Stimulated activated CD8-positive, alpha-beta memory T cell treated with anti-CD3 and anti-CD28 coated beads, Interleukin-2, amount 100 ng/mL, for 1 hour (primary cell): ENCODE data around the gene GFI1.

Experiments
- DNase-seq, 2 donors: peaks; one replicate each; pipeline ENCODE4 v3.0.0-alpha.2; 2020; ENCODE audit warnings: low read depth in 2 of 2

The GFI1 gene

DNA sequence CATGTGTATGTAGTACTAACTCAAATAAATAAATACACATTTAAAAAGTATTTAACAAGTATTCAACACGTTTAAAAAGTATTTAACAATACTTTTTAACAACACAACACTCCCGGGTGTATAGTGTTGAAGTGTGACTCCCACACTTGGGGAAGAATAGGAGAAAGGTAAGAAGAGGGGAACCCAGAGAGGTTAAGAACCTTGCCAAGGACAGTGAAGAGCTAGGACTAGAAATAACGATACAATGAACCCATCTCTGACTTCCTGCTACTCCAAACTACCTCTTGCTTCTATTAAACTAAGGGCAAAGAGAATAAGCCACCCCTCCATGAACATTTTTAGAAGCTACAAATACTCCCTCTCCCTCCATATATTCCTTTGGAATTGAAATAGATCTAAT lies 1.7 kb upstream of the GFI1 start:
- DNase-seq: no peak

DNA sequence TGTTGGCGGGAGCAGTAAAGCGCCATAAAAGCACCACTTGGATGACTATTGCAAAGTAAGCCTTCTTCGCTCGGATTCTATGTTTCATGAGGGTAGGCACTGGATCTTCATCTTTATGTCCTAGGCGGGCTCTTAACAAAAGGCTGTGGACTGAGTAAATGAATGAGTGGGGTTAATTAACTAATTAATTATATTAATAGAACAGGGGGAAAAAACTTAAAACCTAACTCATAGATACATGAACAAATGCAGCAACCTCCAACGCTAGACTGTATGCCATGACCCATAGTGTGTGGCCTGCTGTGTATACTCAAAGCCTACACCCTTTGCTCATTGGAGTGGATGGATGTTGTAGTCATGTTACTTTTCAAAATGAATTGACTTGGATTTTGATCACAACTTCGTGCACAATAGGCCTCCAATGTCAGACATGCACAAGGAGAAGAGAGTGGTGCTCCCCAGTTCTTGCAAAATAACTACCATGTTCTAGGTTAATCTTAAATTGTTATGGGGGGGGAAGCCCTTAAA lies 417 bp upstream of the GFI1 start:
- DNase-seq: no peak

DNA sequence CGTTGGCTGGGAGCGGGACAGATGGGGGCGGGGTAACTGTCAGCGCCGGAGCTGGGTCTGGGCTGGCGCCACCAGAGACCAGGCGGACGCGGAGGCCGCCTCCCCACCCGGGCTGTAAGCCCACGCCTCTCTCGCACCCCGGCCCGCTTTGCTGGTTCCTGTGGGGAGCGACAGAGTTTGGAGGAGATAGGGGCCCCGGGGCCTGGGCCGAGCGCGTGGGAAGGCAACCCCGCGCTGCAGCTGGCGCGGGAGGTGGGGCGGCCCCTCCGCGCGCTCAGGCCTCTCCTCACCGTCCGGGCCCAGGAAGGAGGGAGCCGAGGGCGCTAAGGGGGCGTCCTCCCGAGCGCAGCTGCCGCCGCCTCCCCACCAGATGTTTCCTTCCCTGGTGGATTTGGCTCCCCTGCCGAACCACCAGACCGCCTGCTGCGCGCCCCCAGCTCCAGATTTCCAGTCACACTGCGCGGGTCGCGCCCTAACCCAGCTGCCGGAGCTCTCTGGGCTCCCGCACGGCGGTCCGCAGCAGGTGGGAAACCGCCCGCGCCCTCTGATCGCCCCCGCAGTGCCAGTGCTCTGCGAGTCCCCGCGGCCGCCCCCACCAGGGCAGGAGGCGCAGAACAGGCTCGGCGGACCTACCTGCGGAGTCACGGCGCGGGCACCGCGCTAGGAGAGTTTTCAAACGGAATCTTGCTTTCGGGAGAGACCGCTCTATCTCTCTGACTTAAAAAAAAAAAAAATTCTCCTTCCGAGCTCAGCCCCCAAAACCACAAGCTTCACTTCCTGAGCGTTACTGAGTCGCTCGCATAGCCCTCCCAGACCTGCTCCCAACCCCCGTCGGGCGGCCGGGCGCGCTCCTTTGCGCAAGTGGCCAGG lies 1.1 kb downstream of the GFI1 start:
- peak; percentile 68 to 69 for DNase-seq

DNA sequence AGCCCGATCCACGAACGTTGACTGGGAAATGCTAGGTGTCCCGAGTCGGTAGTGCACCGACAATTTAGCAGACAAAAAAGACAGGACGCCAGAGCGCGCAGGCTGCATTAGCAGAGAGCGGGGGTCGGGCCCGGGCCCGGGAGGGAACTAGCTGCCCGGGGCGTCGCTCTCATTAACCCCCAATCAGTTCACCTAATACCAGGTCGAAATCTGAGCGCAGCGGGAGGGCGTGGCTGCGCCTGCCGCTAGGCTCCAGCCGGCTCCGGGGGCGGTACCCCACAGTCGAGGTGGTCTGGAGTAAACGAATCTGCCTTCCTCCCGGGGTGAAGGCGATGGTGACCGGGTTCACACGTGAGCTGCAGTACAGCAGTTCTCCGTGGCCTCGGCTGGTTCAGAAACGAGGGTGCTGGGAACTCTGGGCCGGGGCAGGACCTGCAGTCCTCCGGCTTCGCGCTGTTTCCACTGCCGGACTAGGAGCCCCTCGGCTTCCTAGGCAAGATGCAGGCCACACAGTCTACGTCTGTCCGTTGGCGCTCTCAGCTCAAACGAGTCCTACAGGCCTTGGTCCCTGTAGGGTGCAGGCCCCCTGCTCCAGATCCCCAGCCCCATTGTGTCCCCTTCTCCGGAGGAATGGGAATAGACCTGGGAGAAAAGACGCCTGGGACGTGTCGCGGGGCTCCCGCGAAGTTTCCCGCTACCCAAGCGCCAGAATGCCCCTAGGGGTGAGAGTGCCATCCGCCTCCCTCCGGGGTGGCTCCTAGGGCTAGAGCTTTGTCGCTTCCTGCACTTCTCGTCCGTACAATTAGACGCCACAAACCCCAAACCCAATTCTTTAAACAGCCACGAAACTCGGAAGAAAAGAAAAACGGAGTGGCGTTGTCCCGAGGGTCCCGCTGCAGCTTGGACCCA lies 2.0 kb downstream of the GFI1 start:
- peak; percentile 44 to 53 for DNase-seq

DNA sequence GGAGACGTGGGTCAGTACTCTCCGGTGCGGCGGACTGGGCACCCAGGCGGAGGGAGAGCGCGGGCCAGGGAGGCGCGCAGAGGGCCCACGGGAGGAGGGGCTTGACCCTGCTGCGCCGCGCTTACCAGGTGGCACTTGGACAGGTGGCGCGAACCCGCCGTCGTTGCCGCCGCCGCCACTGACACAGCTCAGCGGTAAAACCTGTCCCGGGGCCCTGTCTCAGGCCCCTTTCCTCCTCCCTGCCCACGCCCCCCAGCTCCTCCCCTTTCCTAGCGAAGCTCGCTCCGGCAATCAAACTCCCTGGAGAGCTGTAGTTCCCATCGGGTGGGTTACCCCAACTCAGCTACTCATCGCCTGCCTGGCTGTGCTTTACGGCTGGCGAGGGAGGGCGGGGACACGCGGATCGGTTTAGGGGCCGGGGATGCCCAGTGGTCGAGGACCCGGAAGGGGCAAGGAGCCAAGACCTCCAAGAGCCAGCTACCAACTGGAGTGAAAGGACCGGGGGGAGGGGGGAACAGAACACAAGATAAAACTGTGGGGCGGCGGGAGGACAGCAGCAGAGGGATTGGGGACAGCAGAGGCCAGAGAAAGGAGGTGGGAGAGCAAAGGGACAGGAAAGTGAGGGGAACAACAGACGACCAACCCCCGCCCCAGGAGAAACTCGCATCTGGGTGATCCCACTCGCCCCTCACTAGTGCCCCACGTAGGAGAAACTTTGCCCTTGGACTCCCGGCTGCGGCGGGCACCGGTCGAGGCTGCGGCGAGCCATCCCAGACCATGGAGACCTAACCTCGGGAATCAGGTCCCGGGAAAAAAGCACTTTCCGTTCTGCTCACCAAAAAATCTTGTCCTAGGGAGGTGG lies 2.9 kb downstream of the GFI1 start:
- peak in 1 of 2 donors; percentile 15 for DNase-seq

DNA sequence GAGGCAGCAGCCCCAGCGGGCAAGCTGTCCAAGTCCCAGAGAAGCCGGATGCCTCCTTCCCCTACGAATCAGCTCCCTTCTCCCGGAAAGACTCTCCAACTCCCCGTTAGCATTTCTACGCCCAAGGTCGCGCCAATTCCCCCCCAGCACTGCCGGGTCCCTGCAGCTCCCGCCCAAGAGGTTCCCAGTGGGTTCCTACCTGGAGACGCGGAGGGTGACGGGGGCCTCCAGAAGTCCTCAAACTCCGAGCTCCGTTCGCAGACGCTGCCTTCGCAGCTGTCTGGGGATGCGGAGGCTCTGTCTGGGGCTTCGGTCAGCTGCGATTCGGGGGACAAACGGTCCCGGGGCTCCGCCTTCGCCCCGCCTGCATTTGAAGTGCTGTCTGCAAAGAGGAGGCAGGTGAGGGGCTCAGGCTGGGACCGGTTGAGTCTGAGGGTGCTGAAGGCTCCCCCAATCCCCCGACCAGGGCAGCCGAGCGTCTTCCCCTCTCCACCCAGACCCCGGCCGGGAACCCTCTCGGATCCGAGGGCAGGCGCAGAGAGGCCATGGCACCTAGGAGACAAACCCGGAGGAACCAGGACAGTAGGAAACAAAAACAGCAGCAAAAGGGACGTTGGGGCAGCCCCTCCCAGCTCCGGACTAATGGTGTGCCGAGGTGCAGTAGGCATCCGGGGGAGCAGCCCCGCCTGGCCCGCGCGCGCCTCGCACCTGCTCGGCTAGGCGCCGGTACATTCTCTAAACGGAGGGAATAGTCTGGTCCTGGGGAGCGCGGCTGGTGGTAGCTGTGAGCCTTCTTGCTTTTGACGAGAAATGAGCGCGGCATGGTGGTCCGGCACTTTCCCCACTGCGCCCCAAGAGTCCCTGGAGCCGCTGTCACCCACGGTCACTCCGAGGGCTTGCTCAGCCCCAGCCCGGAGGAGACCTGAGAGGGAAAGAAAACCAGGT lies 3.8 kb downstream of the GFI1 start:
- DNase-seq: peak in 1 of 2 donors; percentile 15

DNA sequence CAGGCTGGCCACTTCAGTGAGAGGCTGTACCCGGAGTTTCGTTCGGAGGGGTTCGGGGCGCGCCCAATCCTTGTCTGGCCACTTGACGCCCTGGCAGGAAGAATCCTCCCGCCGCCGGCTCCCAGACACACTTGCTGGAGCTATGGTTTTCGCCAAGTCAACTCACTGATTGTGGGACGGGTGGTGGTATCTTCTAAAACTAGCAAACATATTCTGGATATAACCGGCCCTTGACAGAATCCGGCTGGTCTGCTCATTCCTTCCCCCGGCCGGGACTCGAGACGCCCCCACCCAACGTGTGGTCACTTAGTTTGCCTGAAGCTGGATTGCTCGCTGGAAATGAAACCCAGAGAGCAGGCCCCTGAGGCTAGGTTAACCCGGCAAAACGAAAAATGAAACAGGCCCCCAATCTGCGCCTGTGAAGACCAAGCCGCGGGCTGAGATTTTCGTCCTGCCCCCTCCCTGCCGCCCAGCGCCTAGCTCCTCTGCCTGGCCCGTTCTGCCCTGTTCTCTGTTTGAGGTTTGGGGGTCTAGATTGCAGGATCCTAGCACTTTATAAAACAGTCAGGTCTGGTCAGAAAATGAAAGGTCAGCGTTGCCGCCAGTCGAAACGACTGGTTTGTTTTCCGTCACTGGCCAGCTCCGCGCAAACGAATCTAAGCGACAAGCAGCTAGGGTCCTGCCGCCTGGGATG lies 4.6 kb downstream of the GFI1 start:
- no peak for DNase-seq

DNA sequence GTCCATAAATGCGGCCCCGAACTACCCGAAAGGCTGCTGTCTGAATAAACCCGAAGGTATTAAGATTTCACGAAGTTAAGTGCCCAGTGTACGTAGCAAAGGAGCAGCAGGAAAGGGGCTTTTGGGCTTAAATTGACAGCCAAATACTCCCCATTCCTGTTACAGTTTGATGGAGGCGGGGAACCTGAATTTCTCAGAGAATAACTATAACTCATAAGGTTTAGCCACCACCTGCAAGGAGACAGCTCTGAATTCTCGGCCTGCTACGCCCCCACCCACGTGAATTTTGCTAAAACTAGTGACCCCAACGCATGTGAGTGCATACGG lies 5.2 kb downstream of the GFI1 start:
- DNase-seq: no peak

DNA sequence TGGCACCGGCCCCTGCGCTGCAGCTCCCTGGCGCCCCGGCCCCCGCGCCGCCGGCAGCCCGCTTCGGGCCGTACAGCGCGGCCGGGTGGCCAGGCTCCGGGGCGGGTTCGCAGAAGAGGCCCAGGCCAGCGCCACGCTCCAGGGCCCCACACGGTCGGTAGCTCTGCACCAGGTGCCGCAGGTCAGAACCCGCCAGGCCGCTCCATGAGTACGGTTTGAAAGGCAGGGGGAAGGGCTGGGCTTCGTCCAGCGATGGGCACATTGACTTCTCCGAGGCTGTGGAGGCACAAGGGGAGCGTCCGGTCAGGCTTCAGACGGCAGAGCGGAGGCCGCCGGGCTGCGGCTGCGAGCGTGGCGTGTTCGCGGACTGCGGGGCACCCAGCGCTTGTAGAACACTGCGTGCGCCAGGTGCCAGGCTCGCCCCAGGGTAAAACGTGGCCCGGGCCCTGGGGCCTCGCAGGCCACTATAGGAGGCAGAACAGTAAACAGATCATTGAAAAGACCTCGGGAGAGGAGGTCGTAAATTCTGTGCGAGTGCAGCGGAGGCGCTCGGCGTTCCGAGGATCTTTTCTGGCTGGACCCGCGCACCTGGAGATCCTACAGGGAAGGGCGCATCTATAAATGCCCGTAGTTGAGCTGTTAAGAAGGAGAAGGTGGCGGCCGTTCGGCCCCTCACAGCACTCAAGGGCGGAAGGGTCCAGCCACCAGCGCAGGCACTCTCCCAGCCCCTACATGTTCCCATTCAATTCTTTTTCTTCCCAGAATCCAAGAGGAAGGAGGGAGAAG lies 5.7 kb downstream of the GFI1 start:
- no peak for DNase-seq

DNA sequence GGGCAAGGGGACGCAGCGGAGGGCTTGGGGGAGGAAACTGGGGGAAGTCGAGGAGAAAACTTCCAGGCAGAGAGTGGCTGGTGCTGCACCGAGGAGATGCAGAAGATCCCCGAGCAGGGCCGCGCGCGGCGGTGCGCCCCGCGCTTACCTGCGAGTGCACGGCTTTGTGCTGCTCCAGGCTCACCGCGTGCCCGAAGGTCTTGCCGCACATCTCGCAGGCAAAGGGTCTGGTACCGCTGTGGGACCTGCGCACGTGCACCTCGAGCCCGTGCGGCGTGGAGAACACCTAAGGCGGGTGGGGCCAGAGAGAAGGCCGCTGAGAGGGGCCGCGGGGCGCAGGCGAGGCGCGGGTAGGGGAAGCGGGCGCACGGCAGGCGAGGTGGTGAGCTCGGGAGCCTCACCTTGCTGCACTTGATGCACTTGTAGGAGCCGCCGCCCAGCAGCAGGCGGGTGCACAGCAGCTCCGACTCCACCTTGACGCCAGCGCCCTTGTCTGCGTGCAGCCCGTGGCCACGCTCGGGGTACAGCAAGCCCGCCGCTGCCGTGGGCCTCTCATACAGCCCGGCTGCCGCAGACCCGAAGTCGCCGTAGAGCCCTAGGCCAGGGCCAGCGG lies 6.4 kb downstream of the GFI1 start:
- no peak for DNase-seq

DNA sequence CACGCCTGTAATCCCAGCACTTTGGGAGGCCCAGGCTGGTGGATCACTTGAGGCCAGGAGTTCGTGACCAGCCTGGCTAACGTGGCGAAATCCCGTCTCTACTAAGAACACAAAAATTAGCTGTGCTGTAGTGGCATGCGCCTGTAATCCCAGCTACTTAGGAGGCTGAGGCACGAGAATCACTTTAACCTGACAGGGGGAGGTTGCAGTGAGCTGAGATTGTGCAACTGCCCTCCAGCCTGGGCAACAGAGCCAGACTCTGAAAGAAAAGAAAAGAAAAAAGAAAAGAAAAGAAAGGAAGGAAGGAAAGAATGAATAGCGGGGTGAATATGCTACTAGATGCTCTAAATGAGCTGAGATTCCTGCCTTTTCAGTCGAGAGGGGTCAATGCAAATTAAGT lies 7.1 kb downstream of the GFI1 start:
- no peak for DNase-seq

DNA sequence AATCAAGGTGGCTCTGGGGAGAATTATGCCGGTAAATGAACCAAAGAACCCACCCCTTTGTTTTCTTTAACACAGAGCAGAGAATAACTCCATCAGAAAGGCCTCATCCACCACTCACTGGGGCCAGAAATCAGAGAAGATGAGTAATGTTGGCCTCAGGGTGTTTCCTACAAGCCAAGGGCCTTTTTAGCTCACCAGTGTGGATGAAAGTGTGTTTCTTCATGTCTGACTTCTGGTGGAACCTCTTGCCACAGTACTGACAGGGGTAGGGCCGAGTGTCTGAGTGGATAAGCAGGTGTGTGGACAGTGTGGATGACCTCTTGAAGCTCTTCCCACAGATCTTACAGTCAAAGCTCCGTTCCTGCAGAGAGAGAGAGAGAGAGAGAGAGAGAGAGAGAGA lies 8.3 kb downstream of the GFI1 start:
- DNase-seq: no peak

DNA sequence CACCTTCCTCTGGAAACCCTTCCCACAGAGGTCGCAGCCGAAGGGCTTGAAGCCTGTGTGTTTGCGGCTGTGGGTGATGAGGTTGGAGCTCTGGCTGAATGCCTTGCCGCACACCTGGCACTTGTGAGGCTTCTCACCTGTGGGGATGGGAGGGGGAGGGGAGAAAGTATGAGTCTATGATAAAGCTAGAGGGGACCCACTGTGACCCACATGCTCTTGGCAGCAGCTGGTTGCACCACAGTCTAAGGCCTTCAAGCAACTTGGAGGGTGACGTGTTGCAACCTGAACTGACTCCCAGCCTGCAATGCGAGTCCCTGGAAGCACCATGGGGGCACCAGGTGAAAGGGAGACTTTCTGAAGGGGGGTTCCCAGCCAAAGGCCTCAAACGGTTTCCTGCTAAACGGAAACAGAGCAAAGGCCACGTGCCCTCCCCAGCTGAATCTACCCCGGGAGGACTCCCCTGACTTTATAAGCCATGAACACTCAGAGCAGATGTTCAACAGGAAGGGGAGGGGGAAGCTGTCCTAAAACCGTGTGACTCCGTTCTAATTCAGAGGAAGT lies 10.6 kb downstream of the GFI1 start:
- DNase-seq: peak in 1 of 2 donors; percentile 16

DNA sequence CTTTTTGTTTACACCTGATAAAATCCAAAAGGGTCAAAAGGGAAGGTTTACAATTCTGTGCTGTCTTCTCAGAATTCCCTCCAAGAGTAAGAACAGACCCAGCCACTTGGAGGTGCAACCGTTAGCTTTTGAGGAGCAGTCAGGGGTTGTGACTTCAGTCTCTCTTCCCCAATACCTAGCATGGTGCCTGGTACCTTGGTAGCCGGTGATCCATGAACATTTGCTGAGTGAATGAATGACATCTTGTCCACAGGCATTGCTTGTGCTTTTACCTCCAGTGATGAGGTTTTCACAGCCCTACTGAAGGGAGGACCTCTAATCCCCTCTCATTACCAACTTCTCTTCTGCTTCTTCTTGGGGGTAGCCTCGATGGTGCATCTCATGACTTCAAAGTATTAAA lies 11.7 kb downstream of the GFI1 start:
- DNase-seq: no peak

DNA sequence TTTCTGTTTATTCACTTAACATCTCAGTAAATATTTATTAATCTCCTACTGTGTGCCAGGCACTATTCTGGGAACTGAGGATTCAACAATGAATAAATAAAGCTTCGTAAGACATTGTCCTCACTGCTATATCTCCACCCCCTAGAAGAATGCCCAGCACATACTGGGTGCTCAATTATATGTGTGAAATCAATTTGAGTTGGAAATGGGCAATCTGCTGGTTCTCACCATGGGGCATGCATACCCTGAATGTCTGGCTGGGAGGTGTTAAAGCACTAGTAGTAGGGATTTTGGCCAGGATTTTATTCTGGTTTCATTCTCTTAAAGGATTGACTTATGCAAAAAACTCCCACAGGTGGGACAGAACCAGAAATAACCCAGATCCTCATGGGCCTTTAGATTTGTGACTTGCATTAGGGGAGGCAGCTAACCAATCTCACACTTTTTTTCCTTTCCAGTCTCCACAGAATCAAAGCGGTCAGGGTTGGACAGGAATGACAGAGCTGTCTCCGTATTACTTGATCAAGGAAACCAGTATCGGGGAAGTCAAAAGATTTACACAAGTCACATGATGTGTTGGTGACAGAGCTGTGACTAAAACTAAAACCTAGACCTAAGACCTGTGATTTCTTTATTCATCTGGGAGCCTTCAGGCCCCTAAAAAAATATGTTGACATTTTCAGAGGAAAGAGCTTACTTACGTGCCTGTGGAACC lies 12.8 kb downstream of the GFI1 start:
- DNase-seq: no peak

DNA sequence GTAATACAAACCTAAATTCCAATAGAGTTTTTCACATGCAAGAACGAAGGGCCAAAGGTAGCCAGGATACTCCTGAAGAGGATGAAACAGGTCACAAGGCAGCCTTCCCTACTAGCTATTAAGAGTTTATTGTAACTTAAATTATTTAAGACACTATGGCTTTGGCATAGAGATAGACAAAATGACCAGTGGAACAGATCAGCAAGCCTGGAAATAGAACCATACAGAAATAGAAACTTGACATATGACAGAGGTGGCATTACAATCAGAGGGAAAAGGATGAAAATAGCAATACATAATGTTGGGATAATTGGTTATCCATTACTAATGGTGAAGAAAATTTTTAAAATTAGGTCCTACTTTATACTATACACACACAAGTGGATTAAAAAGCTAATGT lies 16.5 kb downstream of the GFI1 start:
- DNase-seq: no peak

DNA sequence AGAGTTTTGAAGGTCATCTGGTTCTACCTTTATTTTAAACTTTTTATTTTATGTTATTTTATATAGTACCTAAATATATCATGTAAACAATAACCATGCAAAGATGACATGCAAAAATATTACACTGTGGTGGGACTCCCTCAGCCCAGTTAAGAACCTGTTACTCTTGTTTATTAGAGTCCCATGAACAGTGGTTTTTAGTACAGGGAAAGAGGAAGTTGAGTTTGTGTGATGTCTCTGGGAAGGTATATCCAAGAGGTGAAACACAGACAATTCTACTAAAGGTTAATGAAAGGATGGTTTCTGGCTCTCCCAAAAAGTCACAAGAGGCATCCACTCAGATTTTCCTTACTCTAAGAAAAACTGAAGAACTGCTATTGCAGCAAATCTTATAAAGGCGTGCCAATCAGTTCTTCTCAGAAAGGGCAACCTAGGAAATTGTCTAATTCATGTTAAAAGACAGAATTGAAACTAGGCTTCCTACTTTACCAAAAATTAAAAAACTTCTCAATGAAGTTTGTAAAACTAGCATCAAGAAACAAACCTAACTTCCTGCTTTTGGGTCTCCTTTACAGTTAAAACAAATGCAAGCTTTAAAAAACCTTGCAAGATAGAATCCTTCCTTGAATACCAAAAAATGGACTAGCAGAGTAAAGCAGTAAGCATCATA lies 19.9 kb downstream of the GFI1 start:
- DNase-seq: no peak
